Astrocyte (in vitro differentiated cells and primary cell): ENCODE measurements around the gene AOAH.

ENCODE experiments used
- CTCF ChIP-seq: IDR thresholded peaks from 2 replicates; pipeline ENCODE4 v1.5.1; 2011; ENCODE audit warnings: low read depth, mild to moderate bottlenecking, inconsistent platforms, low read length, moderate library complexity; ENCODE audit not compliant: insufficient read depth
- EZH2 ChIP-seq: IDR thresholded peaks from 2 replicates; pipeline ENCODE4 v1.6.1; 2012; ENCODE audit warnings: mild to moderate bottlenecking, low read length, inconsistent platforms; ENCODE audit not compliant: insufficient read depth

GRCh38 chr7:36683695-36684357 is 40.5 kb downstream of the AOAH start:
- TF ChIP-seq EZH2 (no peak), CTCF (no peak)
